Measurements from ENCODE around the gene MICAL3.
A peak's percentile ranks its signal among the peaks of the same experiment; 100 is the strongest.

Gene MICAL3

GRCh38 chr22:17761138-17761488 is 263.2 kb downstream of the MICAL3 start:
- H3K9ac ChIP-seq (ENCODE audit: low read length in 5 of 5): no peak overlapping the region
- H3K4me3 ChIP-seq (ENCODE audit: low read depth in 1 of 5, low read length in 5 of 5): no peak overlapping the region

DNA sequence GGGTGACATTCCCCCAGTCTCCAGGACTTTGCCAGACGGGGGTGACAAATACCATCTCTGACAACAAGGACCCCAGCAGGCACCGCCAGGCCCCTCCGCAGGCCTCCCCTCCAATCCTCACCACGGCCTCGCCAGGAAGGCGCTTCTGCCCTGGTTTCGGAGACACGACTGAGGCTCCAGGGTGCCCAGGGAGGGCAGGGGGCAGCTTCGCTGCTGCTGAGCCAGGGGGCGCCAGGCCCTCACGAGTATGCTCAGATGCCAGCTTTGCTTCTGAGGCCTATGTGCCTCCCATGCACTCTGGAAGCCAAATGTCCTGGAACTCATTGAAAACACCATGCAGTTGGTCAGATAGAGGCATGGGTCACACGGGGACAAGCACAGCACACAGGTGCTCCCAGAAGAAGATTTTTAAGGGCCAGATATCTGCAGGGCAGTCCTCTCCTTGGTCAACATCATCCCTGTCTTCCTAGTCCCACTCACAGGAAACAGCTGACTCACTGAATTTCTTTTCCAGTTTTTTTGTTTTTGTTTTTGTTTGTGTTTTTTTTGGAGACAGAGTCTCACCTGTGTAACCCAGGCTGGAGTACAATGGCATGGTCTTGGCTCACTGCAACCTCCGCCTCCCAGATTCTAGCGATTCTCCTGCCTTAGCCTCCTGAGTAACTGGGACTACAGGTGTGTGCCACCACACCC is 270.0 kb downstream of the MICAL3 start:
- peaks cover 0 to 3% (median 0%) of the 10 kb centered on the region in 5 donors for H3K36me3 ChIP-seq (ENCODE audit: control insufficient read depth in 5 of 5, insufficient read depth in 5 of 5, low read length in 5 of 5)
- no peaks in the 10 kb centered on the region for H3K27me3 ChIP-seq (ENCODE audit: control insufficient read depth in 5 of 5, insufficient read depth in 4 of 5, low read length in 5 of 5)
- H3K4me3 ChIP-seq (ENCODE audit: low read depth in 1 of 5, low read length in 5 of 5): no peak overlapping the region
- no peak overlapping the region for H3K9ac ChIP-seq (ENCODE audit: low read length in 5 of 5)
- no peaks in the 10 kb centered on the region for H3K4me1 ChIP-seq (ENCODE audit: control insufficient read depth in 5 of 5, insufficient read depth in 5 of 5, low read length in 5 of 5)
- H3K27ac ChIP-seq (ENCODE audit: low read depth, low read length): no peak overlapping the region
- H3K9me3 ChIP-seq (ENCODE audit: control insufficient read depth in 5 of 5, low read length in 5 of 5): no peaks in the 10 kb centered on the region

More at GRCh38 chr22:17761138-17761488, 263.2 kb downstream of the MICAL3 start:
- no peak overlapping the region for H3K27ac ChIP-seq (ENCODE audit: low read depth, low read length)
- no peaks in the 10 kb centered on the region for H3K27me3 ChIP-seq (ENCODE audit: control insufficient read depth in 5 of 5, insufficient read depth in 4 of 5, low read length in 5 of 5)
- H3K9me3 ChIP-seq (ENCODE audit: control insufficient read depth in 5 of 5, low read length in 5 of 5): no peaks in the 10 kb centered on the region
- no peaks in the 10 kb centered on the region for H3K36me3 ChIP-seq (ENCODE audit: control insufficient read depth in 5 of 5, insufficient read depth in 5 of 5, low read length in 5 of 5)
- peaks cover 0 to 7% (median 4%) of the 10 kb centered on the region in 5 donors for H3K4me1 ChIP-seq (ENCODE audit: control insufficient read depth in 5 of 5, insufficient read depth in 5 of 5, low read length in 5 of 5)

DNA sequence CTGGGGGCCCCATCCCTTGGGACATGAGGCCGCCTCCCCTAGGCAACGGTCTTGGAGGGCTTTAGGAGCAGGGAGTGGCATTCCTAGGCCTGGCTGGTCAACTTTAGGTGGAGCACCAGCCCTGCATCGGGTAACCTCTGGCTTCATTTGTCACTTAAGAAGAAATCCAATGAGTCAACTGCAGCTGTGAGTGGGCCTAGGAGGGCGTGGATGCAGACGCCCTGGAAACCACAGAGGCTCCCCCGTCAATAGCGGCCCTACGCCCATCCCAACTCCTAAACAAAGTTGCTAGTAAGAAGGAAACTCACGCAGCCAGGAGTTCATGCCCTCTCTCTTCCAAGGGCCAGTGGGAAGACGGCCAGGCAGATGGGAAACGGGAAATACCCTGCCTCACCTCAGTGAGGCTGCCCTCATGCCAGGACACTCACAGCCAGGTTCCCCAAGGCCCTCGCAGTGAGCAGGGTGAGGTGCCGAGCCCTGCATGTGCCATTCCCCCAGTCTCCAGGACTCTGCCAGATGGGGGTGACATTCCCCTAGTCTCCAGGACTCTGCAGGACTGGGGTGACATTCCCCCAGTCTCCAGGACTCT is 270.9 kb downstream of the MICAL3 start:
- Histone ChIP-seq H3K4me1 (ENCODE audit: control insufficient read depth in 5 of 5, insufficient read depth in 5 of 5, low read length in 5 of 5) (peaks cover 0 to 3% (median 0%) of the 10 kb centered on the region in 5 donors), H3K4me3 (ENCODE audit: low read depth in 1 of 5, low read length in 5 of 5) (no peak overlapping the region), H3K9me3 (ENCODE audit: control insufficient read depth in 5 of 5, low read length in 5 of 5) (no peaks in the 10 kb centered on the region), H3K9ac (ENCODE audit: low read length in 5 of 5) (no peak overlapping the region), H3K27me3 (ENCODE audit: control insufficient read depth in 5 of 5, insufficient read depth in 4 of 5, low read length in 5 of 5) (no peaks in the 10 kb centered on the region), H3K36me3 (ENCODE audit: control insufficient read depth in 5 of 5, insufficient read depth in 5 of 5, low read length in 5 of 5) (peaks cover 0 to 8% (median 0%) of the 10 kb centered on the region in 5 donors), H3K27ac (ENCODE audit: low read depth, low read length) (no peak overlapping the region)

- Histone ChIP-seq H3K9me3 (ENCODE audit: control insufficient read depth in 5 of 5, low read length in 5 of 5) (no peaks in the 10 kb centered on the region), H3K4me1 (ENCODE audit: control insufficient read depth in 5 of 5, insufficient read depth in 5 of 5, low read length in 5 of 5) (peaks cover 0 to 3% (median 0%) of the 10 kb centered on the region in 5 donors)
These were observed 272.8 kb downstream of the MICAL3 start for GRCh38 chr22:17751596-17751995.

DNA sequence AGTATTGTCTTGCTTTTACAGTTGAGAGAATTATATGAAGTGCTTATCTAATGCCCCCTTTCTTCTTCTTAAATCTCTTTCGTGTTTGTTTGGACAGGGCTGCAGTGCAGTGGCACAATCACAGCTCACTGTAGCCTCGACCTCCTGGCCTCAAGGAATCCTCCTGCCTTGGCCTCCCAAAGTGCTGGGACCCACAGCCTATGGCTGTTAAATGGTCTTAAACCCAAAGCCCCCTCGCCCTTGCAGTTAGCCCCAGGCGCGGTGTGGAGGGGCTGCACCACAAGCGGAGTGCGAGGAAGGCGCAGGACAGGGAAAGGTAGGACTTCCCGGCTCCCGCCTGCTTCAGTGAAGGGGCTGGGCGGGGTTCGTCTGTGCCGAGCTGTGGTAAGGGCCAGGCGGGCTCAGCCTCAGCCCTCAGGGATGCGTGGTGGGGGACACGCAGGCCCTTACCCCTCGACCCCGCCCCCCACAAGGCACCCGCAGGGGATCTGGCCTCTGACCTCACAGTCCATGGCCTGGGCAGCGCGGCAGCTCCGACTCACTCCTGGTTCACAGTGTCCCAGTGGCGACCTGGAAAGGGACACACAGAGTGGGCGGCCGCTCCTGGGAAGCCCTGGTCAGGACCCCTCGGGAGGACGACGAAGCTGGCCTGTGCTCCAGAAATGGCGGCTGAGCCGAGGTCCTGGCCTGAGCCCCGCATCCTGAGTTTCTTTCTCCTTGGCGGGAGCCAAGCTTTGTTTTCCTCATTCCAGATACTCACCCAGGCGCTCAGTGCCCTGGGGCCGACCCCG is 274.6 kb downstream of the MICAL3 start:
- H3K9ac ChIP-seq (ENCODE audit: low read length in 5 of 5): no peak overlapping the region
- no peaks in the 10 kb centered on the region for H3K9me3 ChIP-seq (ENCODE audit: control insufficient read depth in 5 of 5, low read length in 5 of 5)
- no peak overlapping the region for H3K4me3 ChIP-seq (ENCODE audit: low read depth in 1 of 5, low read length in 5 of 5)
- H3K27ac ChIP-seq (ENCODE audit: low read depth, low read length): no peak overlapping the region
- H3K36me3 ChIP-seq (ENCODE audit: control insufficient read depth in 5 of 5, insufficient read depth in 5 of 5, low read length in 5 of 5): peaks cover 0 to 14% (median 0%) of the 10 kb centered on the region in 5 donors
- H3K4me1 ChIP-seq (ENCODE audit: control insufficient read depth in 5 of 5, insufficient read depth in 5 of 5, low read length in 5 of 5): peaks cover 0 to 3% (median 0%) of the 10 kb centered on the region in 5 donors
- no peaks in the 10 kb centered on the region for H3K27me3 ChIP-seq (ENCODE audit: control insufficient read depth in 5 of 5, insufficient read depth in 4 of 5, low read length in 5 of 5)

More at GRCh38 chr22:17751596-17751995, 272.8 kb downstream of the MICAL3 start:
- no peak overlapping the region for H3K9ac ChIP-seq (ENCODE audit: low read length in 5 of 5)
- no peaks in the 10 kb centered on the region for H3K27me3 ChIP-seq (ENCODE audit: control insufficient read depth in 5 of 5, insufficient read depth in 4 of 5, low read length in 5 of 5)
- H3K36me3 ChIP-seq (ENCODE audit: control insufficient read depth in 5 of 5, insufficient read depth in 5 of 5, low read length in 5 of 5): peaks cover 0 to 13% (median 0%) of the 10 kb centered on the region in 5 donors
- H3K27ac ChIP-seq (ENCODE audit: low read depth, low read length): no peak overlapping the region
- H3K4me3 ChIP-seq (ENCODE audit: low read depth in 1 of 5, low read length in 5 of 5): no peak overlapping the region

DNA sequence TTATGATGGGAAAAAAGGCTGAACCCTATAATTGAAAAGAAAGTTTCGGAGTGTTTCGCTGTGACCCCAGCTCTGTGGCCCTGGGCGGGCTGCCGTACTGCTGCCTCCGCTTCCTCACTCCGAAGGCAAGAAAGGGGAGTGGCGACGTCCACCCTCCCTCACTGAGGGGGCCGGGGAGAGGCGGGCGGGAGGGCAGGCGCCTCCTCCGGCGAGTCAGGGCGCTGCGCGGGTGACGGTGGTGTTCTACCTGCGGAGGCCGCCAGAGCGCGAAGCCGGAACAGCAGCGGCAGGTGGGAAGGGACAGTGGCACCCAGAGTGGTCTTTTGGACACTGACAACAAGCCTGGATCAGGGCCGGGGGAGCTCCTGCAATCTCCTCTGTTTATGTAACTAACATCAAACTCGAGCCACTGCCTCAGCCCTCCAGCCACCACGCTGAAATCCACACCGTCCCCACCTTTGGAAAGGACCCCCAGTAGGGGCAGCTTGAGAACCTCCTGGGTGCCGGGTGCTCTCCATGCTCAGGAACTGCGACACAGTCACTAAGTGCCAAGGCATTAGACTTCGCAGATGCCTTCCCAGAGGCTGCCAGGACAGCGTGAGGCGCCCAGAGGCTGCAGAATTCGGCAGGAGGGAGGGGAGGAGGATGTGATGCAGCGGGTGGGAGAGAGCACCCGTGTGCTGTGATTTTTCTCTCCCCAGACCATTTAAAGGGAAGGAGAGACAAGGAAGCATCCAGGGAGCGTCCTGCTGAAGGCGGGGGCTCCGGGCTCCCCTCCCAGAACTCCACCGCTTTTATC is 275.6 kb downstream of the MICAL3 start:
- no peaks in the 10 kb centered on the region for H3K9me3 ChIP-seq (ENCODE audit: control insufficient read depth in 5 of 5, low read length in 5 of 5)
- peak overlapping the region in 1 of 5 donors; percentile 16 for H3K4me3 ChIP-seq (ENCODE audit: low read depth in 1 of 5, low read length in 5 of 5)

DNA sequence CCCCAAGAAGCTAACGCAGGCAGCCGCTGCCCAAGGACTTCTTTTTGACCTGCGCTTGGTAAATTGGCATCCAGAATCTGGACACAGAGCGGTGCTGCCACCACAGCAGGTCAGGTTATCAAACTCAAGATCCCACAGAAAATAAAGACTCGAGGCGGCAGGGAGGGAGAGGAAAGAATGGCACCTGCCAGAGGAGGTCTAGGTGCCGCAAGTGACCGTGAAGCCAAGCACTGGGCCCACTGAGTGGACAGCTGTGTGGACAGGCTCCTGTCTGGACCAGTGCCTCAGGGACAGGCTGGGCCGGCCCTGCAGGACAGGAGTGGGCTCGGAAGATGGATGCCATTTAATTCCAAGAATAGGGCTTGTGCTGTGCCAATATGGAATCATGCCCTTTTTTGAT is 277.4 kb downstream of the MICAL3 start:
- Histone ChIP-seq H3K4me1 (ENCODE audit: control insufficient read depth in 5 of 5, insufficient read depth in 5 of 5, low read length in 5 of 5) (peaks cover 0 to 18% (median 15%) of the 10 kb centered on the region in 5 donors), H3K9me3 (ENCODE audit: control insufficient read depth in 5 of 5, low read length in 5 of 5) (no peaks in the 10 kb centered on the region), H3K27me3 (ENCODE audit: control insufficient read depth in 5 of 5, insufficient read depth in 4 of 5, low read length in 5 of 5) (no peaks in the 10 kb centered on the region), H3K9ac (ENCODE audit: low read length in 5 of 5) (no peak overlapping the region), H3K36me3 (ENCODE audit: control insufficient read depth in 5 of 5, insufficient read depth in 5 of 5, low read length in 5 of 5) (peaks cover 0 to 14% (median 0%) of the 10 kb centered on the region in 5 donors), H3K4me3 (ENCODE audit: low read depth in 1 of 5, low read length in 5 of 5) (no peak overlapping the region), H3K27ac (ENCODE audit: low read depth, low read length) (no peak overlapping the region)

More for the DNA sequence above, 275.6 kb downstream of the MICAL3 start:
- peaks cover 0 to 14% (median 0%) of the 10 kb centered on the region in 5 donors for H3K36me3 ChIP-seq (ENCODE audit: control insufficient read depth in 5 of 5, insufficient read depth in 5 of 5, low read length in 5 of 5)
- no peaks in the 10 kb centered on the region for H3K27me3 ChIP-seq (ENCODE audit: control insufficient read depth in 5 of 5, insufficient read depth in 4 of 5, low read length in 5 of 5)
- H3K27ac ChIP-seq (ENCODE audit: low read depth, low read length): no peak overlapping the region
- no peak overlapping the region for H3K9ac ChIP-seq (ENCODE audit: low read length in 5 of 5)
- peaks cover 0 to 12% (median 9%) of the 10 kb centered on the region in 5 donors for H3K4me1 ChIP-seq (ENCODE audit: control insufficient read depth in 5 of 5, insufficient read depth in 5 of 5, low read length in 5 of 5)

GRCh38 chr22:17744430-17744829 is 279.9 kb downstream of the MICAL3 start:
- no peaks in the 10 kb centered on the region for H3K27me3 ChIP-seq (ENCODE audit: control insufficient read depth in 5 of 5, insufficient read depth in 4 of 5, low read length in 5 of 5)
- H3K9me3 ChIP-seq (ENCODE audit: control insufficient read depth in 5 of 5, low read length in 5 of 5): no peaks in the 10 kb centered on the region
- peaks cover 0 to 18% (median 15%) of the 10 kb centered on the region in 5 donors for H3K4me1 ChIP-seq (ENCODE audit: control insufficient read depth in 5 of 5, insufficient read depth in 5 of 5, low read length in 5 of 5)
- H3K9ac ChIP-seq (ENCODE audit: low read length in 5 of 5): no peak overlapping the region
- peaks cover 0 to 22% (median 0%) of the 10 kb centered on the region in 5 donors for H3K36me3 ChIP-seq (ENCODE audit: control insufficient read depth in 5 of 5, insufficient read depth in 5 of 5, low read length in 5 of 5)
- H3K4me3 ChIP-seq (ENCODE audit: low read depth in 1 of 5, low read length in 5 of 5): no peak overlapping the region
- no peak overlapping the region for H3K27ac ChIP-seq (ENCODE audit: low read depth, low read length)

GRCh38 chr22:17743661-17744411 is 280.5 kb downstream of the MICAL3 start:
- Histone ChIP-seq H3K27ac (ENCODE audit: low read depth, low read length) (no peak overlapping the region), H3K9me3 (ENCODE audit: control insufficient read depth in 5 of 5, low read length in 5 of 5) (no peaks in the 10 kb centered on the region), H3K27me3 (ENCODE audit: control insufficient read depth in 5 of 5, insufficient read depth in 4 of 5, low read length in 5 of 5) (no peaks in the 10 kb centered on the region), H3K4me3 (ENCODE audit: low read depth in 1 of 5, low read length in 5 of 5) (no peak overlapping the region), H3K36me3 (ENCODE audit: control insufficient read depth in 5 of 5, insufficient read depth in 5 of 5, low read length in 5 of 5) (peaks cover 0 to 25% (median 2%) of the 10 kb centered on the region in 5 donors), H3K9ac (ENCODE audit: low read length in 5 of 5) (no peak overlapping the region), H3K4me1 (ENCODE audit: control insufficient read depth in 5 of 5, insufficient read depth in 5 of 5, low read length in 5 of 5) (peaks cover 0 to 18% (median 15%) of the 10 kb centered on the region in 5 donors)
